HG03060 (cell line): ENCODE results near the gene CIT.

Source experiments
- ATAC-seq: cut with Tn5 transposase; IDR thresholded peaks from one replicate; pipeline ENCODE4 v1.9.1; 2021; ENCODE audit warnings: low read depth, moderate number of reproducible peaks; ENCODE audit not compliant: unreplicated experiment

The CIT gene

DNA sequence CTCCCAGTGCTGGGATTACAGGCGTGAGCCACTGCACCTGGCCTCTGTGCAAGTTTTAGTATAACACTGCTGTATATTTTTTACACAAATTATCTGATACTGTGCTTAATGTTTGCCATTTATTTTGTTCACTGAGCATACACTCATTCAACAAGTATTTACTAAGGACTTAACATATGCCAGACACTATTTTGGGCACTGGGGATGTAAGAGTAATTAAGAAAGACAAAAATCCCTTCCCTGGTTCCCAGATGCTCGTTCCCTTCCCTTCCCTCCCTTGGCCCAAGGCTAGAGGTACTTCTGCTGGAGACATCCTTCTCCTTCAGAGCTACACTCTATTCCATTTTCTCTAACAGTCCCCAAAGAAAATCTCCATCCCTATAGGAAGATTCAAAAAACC lies 12.5 kb downstream of the CIT start:
- ATAC-seq, result no peak

DNA sequence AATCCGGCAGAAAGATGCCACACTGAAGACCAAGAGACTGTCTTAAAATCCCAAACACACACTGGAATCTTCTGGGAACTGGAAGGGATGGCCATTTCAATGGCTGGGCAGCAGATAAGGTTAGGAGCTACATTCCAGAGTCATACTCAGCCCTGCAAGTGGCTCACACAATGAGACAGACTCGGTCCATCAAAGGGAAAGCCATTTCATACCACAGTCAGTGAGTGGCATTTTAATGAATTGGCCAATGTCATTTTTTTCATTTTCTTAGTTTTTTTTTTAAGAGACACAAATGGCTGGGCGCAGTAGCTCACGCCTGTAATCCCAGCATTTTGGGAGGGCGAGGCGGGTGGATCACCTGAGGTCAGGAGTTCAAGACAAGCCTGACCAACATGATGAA lies 17.9 kb downstream of the CIT start:
- no peak for ATAC-seq

DNA sequence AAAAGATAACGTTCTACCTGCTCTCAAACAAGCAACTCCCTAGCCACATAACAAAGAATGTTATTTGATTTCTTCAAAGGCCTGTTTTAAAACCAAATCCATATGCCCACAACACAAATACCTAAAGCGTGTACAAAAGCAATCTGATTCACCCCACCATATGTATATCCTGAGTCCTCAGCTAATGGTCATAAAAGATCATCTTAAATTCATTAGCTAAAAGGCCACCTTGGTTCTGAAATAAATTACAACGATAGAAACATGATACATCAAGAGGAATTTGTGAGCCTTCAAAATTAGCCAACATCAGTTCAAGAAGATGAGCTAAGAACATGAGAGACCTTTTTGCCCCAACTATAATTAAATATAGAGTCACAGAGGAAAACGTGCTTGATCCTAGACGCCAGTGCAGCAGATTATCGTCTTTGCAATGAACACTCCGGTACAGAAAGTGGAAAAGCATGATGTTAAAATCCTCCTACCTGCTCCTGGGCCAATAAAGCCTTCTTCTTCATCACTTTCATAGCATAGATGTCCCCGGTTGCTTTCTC lies 20.0 kb downstream of the CIT start:
- no peak for ATAC-seq

DNA sequence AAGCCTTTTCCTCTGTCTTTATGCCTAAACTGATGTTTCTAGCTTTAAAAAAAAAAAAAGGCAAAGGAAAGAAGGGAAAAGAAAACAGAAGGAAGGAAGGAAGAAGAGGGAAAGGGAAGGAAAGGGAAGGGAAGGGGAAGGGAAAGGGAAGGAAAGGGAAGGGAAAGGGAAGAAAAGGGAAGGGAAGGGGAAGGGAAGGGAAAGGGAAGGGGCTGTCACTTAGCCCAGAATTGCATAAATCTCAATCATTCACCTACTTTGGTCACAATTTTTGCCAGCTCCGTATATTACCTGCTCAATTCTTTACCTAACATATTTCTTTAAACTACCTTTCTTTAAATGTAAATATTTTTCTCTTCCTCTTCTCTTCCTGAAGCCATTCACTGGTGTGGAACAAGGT lies 26.8 kb downstream of the CIT start:
- ATAC-seq, result no peak

DNA sequence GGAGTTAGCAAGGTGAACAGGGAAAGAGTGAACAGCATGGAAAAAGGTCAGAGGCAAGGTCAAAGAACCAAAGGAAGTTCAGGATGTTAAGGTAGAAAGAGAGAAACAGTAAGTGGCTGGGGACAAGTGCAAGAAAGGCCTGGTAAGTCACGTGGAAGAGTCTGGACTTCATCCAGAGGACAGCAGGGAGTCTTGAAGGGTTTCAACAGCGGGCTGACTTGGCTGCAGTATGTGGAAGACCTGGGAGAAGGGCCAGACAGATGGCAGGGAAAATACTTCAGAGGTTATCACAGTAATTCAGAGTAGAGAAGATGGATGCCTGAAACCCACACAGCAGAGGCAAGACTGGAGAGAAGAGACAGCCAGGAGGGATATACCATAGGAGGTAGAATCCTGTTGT lies 34.0 kb downstream of the CIT start:
- ATAC-seq, result no peak

DNA sequence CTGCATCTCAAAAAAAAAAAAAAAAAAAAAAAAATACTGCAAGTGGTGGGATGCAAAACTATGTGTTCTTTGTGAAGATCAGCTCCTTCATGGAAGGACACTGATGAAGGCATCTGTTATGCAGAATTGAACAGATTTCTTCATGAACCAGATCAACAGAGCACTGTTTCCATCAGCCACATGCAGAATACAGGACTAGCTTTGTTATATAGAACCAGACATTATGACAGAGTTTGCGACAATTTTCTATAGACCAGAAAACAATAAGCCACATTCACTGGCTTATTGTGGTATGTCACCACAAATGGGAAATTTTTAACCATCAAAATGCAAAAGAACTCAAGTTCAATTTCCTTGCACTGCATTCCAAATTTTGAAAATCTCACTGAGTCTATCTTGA lies 34.7 kb downstream of the CIT start:
- ATAC-seq, result no peak

DNA sequence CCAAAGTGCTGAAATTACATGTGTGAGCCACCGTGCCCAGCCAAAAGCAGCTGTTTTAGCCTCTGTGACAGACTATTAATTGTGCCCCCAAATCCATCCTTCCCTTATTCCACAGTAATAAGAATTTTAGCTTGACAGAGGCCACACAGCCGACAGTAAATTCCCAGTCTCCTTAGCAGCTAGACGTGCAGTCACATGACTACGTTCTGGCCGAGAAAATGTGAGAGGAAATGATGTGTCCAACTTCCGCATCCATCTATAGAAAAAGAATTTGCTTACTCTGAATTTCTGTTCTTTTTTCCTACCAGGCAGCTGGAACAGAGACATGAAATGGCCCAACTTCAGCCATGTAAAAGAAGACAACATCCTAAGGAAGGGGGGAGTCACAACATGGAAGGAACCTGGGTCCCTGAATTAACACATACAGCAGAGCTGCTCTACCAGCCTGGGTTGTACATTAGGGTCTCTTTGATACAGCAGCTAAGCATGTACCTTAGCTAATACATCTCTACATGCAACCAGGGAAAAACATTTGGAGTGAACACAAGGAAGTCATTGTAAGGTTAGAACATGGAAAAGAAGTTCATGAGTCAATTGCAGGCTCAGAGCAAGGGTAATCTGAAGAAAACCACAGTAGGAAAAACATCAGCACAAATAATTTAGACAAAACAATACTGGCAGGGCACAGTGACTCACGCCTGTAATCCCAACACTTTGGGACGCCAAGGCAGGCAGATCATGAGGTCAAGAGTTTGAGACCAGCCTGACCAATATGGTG lies 35.5 kb downstream of the CIT start:
- ATAC-seq, result no peak

DNA sequence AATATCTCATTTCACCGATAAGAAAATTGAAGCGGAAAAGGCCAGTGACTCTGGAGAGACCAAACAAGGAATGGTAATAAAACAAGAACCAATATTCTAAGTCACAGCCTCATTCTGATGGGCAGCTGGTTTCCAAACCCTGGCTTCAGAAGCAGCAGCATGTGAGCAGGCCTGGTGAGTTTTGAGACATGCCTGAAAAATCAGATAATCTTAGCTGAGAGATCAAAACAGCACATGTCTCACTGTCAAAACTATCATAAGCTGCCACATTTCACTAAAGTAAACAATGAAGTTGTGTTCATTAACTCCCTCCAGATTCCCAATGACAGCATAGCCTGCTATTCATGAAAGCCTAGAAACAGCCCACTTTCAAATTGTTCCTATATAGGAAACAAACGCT lies 36.5 kb downstream of the CIT start:
- no peak for ATAC-seq

DNA sequence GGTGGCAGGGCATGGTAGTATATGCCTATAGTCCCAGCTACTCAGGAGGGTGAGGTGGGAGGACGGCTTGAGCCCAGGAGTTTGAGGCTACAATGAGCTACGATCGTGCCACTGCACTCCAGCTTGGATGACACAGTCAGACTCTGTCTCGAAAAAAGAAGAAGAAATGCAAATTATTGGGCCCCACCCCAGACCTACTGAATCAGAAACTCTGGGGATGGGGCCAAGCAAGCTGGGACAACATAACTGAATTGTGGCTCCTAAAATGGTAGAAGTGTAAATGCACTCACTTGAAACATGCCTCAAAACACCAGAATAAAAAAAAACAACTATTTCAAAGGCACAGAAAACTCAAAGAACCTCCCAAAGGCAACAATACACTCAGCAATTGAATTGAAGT lies 37.0 kb downstream of the CIT start:
- ATAC-seq, result no peak

DNA sequence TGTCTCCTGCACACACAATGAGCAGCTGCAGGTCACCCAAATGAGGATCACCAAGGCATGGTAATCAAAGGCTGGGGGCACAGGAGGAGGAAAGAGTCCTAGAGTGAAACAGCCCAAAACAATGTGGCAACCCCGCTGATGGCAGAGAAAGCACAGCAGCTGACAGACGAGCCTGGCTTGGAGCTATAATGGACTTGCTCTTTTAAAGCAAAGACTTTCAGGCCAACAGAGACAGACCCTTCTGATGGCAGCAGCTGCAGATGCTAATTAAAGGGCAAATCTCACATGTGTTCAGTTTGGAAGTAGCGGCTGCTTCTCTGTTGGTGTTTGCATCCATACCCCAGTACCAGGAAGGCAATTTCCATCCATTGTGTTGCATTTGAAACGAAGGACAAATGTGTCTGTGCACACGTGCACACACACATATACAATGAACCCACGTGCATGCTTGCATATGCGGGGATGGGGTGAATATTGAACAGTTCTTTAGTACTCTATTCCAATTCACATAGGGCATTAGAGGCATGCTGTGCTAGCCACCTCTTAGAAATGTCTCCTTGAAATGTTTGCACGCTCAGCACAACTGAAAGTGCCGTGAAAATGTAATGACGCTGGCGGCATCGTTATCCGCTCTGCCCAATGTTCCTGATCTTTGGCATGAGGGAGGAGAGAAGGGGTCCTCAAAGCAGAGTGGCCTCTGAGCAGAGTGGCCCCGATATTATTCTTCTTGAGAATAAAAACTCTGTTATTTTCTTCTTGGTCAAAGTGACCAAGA lies 38.1 kb downstream of the CIT start:
- no peak for ATAC-seq

DNA sequence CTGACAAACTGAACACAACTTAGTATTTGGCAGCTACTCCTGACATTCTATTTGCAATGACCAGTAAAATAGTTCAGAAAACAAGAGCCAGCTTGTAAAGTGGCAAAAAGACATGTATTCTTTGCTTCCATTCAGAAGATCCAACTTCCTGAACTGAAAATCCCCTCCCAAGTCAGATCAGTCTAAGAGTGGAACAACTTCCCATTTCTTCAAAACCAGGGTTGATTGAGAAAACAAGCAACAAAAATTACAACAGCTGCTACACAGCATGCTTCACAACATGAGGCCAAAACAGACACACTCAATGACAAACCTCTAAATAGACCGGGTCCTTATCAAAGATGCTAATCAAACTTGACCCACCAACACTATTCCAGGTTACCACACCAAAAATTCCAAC lies 40.3 kb downstream of the CIT start:
- ATAC-seq, result no peak

DNA sequence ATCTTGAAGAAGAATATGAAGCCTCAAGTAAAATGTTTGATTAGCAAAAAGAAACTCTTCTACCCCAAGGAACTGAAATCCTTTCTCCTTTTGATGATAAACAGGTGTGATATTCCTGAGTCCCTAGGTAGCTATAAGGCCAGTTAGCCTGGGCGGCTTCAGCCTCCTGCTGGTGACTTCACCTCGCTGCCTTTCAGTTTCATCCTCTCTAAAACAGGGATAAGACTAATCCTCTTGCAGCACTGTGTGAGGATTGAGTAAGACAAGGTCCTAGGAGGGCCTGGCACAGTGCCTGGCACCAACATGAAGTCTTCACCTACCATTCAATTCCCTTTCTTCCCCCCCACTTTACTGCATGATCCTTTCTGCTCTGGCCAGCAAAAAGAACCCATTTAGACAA lies 42.1 kb downstream of the CIT start:
- ATAC-seq, result no peak

DNA sequence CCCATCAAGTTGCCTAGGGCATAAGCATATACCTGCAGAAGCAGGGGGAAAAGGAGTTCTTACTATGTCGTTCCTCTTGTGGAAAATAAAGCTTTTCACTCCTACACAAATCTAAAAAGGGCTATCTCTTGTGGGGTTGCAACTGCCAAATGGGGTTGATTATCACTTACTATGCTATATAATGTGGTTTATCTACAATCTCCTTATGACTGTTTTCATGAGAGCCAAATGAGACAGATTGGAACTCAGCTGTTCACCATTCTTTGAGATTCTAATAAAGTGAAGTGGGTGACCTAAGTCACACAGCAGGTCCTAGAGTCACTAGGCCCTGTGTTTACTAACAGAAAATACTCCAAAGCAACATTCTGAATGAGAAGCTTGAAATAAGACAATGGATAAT lies 47.7 kb downstream of the CIT start:
- ATAC-seq, result no peak

DNA sequence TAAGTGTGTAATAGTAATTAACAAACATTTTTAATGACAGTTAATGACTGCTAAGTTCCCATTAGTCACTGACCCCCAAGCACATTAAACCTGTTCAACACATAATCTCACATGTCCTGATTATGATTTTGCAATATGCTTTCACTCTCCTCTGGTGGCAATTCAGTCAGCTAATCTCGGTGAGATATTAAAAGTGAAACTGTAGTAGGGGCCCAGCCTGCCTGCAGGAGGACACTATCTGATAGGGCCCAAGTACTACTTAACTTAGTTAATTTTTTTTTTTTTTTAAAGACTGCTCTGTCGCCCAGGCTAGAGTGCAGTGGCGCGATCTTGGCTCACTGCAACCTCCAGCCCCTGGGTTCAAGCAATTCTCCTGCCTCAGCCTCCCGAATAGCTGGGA lies 48.8 kb downstream of the CIT start:
- no peak for ATAC-seq

DNA sequence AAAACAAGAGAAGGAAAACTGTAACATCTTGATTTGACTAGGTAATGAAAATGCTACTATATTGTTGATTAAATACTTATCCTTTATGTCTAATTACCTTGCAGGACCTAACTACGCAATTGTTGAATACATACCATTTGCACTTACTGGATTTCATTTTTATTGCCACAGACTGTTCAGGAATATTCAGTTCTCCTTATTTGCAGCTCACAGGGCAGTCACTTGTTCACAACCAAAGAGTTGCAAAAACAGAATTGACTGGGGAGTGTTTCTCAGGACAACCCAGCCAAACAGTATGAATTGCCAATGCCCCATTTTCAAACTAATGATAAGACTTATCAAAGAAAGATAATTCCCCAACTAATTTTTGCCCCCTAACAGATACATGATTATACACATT lies 49.4 kb downstream of the CIT start:
- no peak for ATAC-seq

DNA sequence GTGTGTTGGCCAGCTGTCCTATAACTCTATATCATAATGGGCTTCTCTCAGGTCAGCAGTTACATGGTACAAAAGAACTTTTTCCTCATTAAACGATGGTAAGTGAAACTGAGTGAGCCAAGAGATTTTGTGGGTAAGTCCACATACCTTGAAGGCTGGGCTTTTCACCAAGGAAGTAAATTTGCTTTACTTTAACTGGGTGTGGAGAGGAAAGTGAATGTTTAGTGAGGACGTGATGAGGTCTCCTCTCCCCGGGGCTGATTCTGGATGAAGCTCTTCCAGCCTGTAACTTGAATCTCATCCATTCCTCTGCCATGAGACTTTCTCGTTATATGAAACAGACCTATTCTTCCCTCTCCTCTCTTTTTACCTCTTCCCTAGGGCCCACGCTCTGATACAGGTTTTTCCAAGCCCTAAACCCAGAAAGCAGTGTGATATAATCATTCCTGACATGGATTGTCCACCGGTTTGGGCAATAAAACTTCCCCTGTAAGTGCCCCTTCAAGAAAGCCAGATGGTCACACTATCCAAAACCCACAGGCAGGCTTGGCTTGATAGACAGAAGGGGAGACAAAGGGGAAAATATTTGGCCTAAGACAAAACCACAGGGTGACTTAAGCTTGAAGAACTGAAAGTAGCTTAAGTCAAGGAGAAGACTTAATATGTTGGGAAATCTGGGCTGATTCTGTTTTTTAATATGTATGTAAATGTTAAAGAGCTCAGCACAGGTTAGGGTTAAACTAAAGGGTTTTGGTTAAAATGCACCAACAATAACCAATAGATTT lies 50.3 kb downstream of the CIT start:
- no peak for ATAC-seq

DNA sequence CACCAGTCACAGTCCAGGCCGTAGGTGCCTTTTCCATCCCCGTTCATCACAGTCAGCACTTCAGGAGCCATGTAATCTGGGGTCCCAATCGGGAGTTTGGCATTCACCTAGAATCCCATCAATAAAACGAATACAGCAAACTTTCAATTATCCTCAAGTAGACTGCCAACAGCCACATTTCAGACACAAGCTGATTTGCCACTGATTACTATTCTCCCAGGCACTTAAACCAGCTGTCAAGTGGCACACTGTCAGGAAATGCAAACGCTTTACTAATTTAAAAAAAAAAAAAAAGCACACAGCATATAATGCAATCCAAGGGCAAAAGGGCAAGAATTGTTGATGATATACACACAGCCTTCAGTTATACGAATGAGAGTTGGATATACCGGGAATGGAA lies 51.9 kb downstream of the CIT start:
- ATAC-seq, result no peak

DNA sequence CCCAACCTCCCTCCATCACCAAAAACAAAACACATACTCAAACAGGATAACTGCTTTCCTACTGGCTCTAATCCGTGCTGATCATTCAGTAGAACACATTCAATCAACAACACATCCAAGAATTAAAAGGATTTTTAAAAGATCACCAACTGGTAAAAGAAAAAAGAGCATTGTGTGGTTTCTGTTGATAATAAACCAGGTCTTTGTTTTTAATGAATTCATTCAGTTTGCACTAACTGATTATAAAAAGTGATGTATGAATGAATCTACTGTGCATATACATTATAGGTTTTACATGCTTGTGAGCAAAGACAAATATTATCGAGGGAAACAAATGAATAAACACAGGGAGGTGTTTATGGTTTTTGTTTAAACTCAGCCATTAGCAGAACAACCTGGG lies 55.1 kb downstream of the CIT start:
- no peak for ATAC-seq

DNA sequence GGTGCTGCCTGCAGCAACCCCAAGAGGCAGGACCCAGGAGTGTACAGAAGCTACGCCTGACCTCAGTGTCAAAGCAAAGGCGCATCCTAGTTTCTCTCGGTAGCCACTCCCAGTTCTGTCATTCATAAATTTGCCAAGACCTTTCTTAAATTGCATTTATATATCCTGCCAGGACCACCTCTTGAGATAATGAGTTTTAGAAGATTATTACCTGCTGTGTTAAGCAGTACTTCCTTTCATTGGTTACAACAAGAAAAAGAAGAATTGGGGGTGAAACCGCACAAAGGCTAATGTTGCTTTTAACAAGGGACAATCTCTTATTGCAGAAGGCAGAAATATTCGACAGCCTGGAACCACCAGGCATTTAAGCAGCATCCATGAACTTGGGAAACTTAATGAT lies 57.8 kb downstream of the CIT start:
- ATAC-seq, result no peak

DNA sequence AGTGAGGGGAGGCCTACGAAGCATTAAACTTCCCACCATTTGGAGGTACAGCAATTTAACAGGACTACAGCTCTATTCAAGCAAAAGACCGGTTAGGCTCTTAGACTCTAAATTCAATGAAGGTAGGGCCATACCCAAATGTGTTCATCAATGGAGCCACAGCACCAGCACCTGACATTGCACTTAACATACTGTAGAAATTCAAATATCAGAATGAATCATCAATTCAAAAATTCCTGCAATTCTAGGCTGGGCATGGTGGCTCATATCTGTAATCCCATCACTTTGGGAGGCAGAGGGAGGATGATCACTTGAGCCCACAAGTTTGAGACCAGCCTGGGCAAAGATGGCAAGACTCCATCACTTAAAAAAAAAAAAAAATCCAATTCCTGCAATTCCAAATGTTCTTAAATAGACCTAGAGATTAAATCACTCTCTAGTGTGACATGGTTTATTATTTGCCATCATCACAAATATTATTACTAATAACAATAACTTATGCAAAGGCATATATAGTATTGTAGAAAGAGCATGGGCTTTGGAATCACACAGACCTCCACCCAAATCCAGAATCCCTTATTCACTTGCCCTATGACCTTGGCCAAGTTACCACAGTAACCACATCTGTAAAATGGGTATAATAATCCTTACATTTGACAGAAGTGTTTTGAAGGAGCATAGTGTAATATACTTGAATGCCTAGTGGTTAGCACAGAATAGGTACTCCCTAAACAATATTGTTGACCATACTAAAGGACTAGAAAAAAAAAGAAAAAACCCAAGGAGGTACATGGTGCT lies 59.4 kb downstream of the CIT start:
- no peak for ATAC-seq
